ENCODE results near the gene SFTA2. TPM values are rescaled to one million over a fixed set of nuclear protein-coding genes. Genes with fewer than 3 reads are reported as not detected.

The SFTA2 gene
- polyA plus RNA-seq, 1 of the 3 experiments (the other 2 are of a cell fraction), result not detected

DNA sequence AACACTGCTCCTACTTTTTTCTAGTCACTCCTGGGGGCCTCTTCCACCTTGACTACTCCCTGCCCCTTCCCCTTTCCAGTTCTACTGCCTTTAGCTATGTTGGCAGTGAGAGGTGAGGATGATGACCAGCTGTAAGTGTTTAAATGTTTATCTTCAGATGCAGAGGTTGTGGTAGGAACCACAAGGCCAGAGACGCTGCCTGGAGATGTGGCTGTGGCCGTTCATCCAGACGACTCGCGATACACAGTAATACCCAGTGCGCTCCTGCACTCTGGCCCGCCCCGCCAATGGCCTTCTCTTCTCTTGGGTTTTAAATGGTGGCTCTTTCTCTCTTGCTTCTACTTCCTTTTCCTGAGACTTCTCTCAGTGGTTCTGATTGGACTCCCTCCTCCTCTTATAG lies 13.3 kb downstream of the SFTA2 start (continued):
- no peak for TF ChIP-seq ZBTB33 (IDR thresholded peaks at IDR 0.05; ENCODE audit: borderline replicate concordance, low read depth)
- no peak for TF ChIP-seq POLR2AphosphoS5 (IDR thresholded peaks at IDR 0.05; ENCODE audit: low read depth, low read length)
- TF ChIP-seq ELF1 (IDR thresholded peaks at IDR 0.05), result no peak

GRCh38 chr6:30917487-30917886 lies 14.5 kb downstream of the SFTA2 start:
- H3K79me2 ChIP-seq (ENCODE audit: insufficient read depth), result no peaks in the 10 kb centered on the region
- peaks cover 9 to 18% of the 10 kb centered on the region in 2 experiments; a peak in 3 of 4 replicates for H3K4me1 ChIP-seq (ENCODE audit: control insufficient read depth in 1 of 2, insufficient read depth in 2 of 2, low read depth in 1 of 2, low read length in 1 of 2)
- no peak overlapping the region for H3K9ac ChIP-seq
- ChIA-PET POLR2A (no interaction called here), CTCF (interaction anchor here (1.0 to 7.2 kb wide), 4 partner anchors 153 to 238 kb away, joined by 4 to 86 read pairs (median 4); no protein-coding TSS in a partner anchor)
- H3K9me3 ChIP-seq, result no peaks in the 10 kb centered on the region
- 93% methylated on average over 7 of the region's 8 CpGs for WGBS (ENCODE audit: low lambda C conversion rate)
- H3K36me3 ChIP-seq (replicated peaks in 1 of 2; ENCODE audit: control insufficient read depth in 1 of 2, insufficient read depth in 2 of 2, low read length in 1 of 2), result peaks cover 21 to 34% of the 10 kb centered on the region in 2 experiments
- no peak overlapping the region for H2AFZ ChIP-seq (ENCODE audit: low read depth)
- no peak overlapping the region for H3K4me3 ChIP-seq (ENCODE audit: low read depth in 2 of 2, low read length in 1 of 2)
- H3K9me2 ChIP-seq, result no peaks in the 10 kb centered on the region
- DNase-seq, result no peak
- no peak for TF ChIP-seq POLR2AphosphoS5 (IDR thresholded peaks at IDR 0.05; ENCODE audit: low read depth, low read length)
- TF ChIP-seq ELF1 (IDR thresholded peaks at IDR 0.05), result no peak
- TF ChIP-seq NRF1 (IDR thresholded peaks at IDR 0.05; ENCODE audit: low read depth, low read length), result no peak
- no peak for TF ChIP-seq EP300 (IDR thresholded peaks at IDR 0.05; ENCODE audit: borderline replicate concordance in 1 of 2, low read depth in 1 of 2, low read length in 1 of 2)
- TF ChIP-seq RXRA (IDR thresholded peaks at IDR 0.05; ENCODE audit: borderline replicate concordance, low read depth), result no peak
- no peak for TF ChIP-seq GABPA (IDR thresholded peaks at IDR 0.05; ENCODE audit: low read depth)
- TF ChIP-seq SIN3A (IDR thresholded peaks at IDR 0.05; ENCODE audit: borderline replicate concordance, low read depth, low read length), result no peak
- no peak for TF ChIP-seq FOXJ3 (CRISPR knock-in tag; IDR thresholded peaks at IDR 0.05)
- no peak for TF ChIP-seq JUND (IDR thresholded peaks at IDR 0.05)
- TF ChIP-seq, protein P1, sequence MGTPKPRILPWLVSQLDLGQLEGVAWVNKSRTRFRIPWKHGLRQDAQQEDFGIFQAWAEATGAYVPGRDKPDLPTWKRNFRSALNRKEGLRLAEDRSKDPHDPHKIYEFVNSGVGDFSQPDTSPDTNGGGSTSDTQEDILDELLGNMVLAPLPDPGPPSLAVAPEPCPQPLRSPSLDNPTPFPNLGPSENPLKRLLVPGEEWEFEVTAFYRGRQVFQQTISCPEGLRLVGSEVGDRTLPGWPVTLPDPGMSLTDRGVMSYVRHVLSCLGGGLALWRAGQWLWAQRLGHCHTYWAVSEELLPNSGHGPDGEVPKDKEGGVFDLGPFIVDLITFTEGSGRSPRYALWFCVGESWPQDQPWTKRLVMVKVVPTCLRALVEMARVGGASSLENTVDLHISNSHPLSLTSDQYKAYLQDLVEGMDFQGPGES (IDR thresholded peaks at IDR 0.05; ENCODE audit: low read depth, low read length), result no peak
- TF ChIP-seq FOXM1 (IDR thresholded peaks at IDR 0.05; ENCODE audit: low read depth), result no peak
- no peak for TF ChIP-seq ZBTB33 (IDR thresholded peaks at IDR 0.05; ENCODE audit: borderline replicate concordance, low read depth)
- no peak for TF ChIP-seq TAF1 (IDR thresholded peaks at IDR 0.05; ENCODE audit: borderline replicate concordance, low read depth, low read length)
- no peak for TF ChIP-seq CHD2 (IDR thresholded peaks at IDR 0.05; ENCODE audit: low read length, partially characterized antibody)
- TF ChIP-seq GATA2 (CRISPR knock-in tag; IDR thresholded peaks at IDR 0.05), result no peak
- no peak for TF ChIP-seq TCF12 (IDR thresholded peaks at IDR 0.05)
- H4K20me1 ChIP-seq (ENCODE audit: insufficient read depth), result no peaks in the 10 kb centered on the region
- peaks cover 8% of the 10 kb centered on the region for H3F3A ChIP-seq (replicated peaks; ENCODE audit: insufficient read depth)
- no peaks in the 10 kb centered on the region for H3K27me3 ChIP-seq (ENCODE audit: insufficient read depth)
- H3K27ac ChIP-seq (ENCODE audit: low read depth in 2 of 2, low read length in 1 of 2), result no peak overlapping the region
- H3K4me2 ChIP-seq, result no peak overlapping the region
